Activated CD8-positive, alpha-beta T cell treated with anti-CD3 and anti-CD28 coated beads for 36 hours (primary cell): ENCODE data around the gene OS9. TPM values are rescaled to one million over a fixed set of nuclear protein-coding genes. Genes with fewer than 3 reads are reported as not detected.

Experiments used
- ATAC-seq: fragments of 200-7000 bp; cut with Tn5 transposase; one replicate; pipeline ENCODE4 v1.10.0; 2021; ENCODE audit warnings: mild to moderate bottlenecking, moderate library complexity
- CTCF ChIA-PET: fragments of 350-600 bp; sonication (Branson Sonifier 250); formaldehyde crosslinking; loops from one replicate; lab custom pipeline; 2021; ENCODE audit warnings: antibody characterized with exemption; lab: Charles Lee
- POLR2A ChIA-PET: fragments of 350-600 bp; sonication (Branson Sonifier 250); formaldehyde crosslinking; loops from one replicate; lab custom pipeline; 2021; ENCODE audit warnings: antibody characterized with exemption; lab: Charles Lee
- DNase-seq: peaks from one replicate; pipeline ENCODE4 v3.0.0-alpha.2; 2020
- H3K27ac Mint-ChIP-seq: one replicate; pipeline ENCODE4 v1.8.0; 2021; ENCODE audit warnings: mild to moderate bottlenecking, mixed read lengths
- H3K27me3 Mint-ChIP-seq: one replicate; pipeline ENCODE4 v1.8.0; 2021; ENCODE audit warnings: mixed read lengths
- H3K36me3 Mint-ChIP-seq: one replicate; pipeline ENCODE4 v1.8.0; 2021; ENCODE audit warnings: low read depth, mixed read lengths
- H3K4me1 Mint-ChIP-seq: one replicate; pipeline ENCODE4 v1.8.0; 2021; ENCODE audit warnings: low read depth, mixed read lengths
- H3K4me3 Mint-ChIP-seq: one replicate; pipeline ENCODE4 v1.8.0; 2021; ENCODE audit warnings: mild to moderate bottlenecking, moderate library complexity, mixed read lengths
- H3K9me3 Mint-ChIP-seq: one replicate; pipeline ENCODE4 v1.8.0; 2021; ENCODE audit warnings: mixed read lengths
- CTCF ChIP-seq: fragments of 200-600 bp; IDR thresholded peaks from one replicate; pipeline ENCODE4 v1.8.0; 2022; ENCODE audit warnings: antibody characterized with exemption, mild to moderate bottlenecking
- intact Hi-C: fragments of 100-400 bp; cut with micrococcal nuclease; formaldehyde crosslinking; loops from one replicate; pipeline ENCODE4 v1.10.0; 2022
- total RNA-seq, 2 experiments: library from RNA; stranded (reverse); gene quantifications; one replicate each; pipeline ENCODE4 v1.2.3, GENCODE V29; 2021

OS9 gene
- total RNA-seq, 2 experiments from 2014 or later, result 53.0 to 56.3 TPM

- Mint-ChIP-seq H3K9me3 (no peaks in the 10 kb centered on the region), H3K36me3 (peaks cover 45% of the 10 kb centered on the region), H3K27me3 (no peaks in the 10 kb centered on the region), H3K27ac (no peak overlapping the region), H3K4me1 (peaks cover 43% of the 10 kb centered on the region), H3K4me3 (no peak overlapping the region)
- CTCF ChIA-PET, result interaction anchor here (0.8 to 10.4 kb wide), 11 partner anchors 10 to 147 kb away, joined by 3 to 122 read pairs (median 5); partner anchors contain the start of genes EEF1AKMT3, METTL1 and TSFM
- no peak for TF ChIP-seq CTCF
- no peak for DNase-seq
- POLR2A ChIA-PET, result no interaction called here
- intact Hi-C loops, result no loop called here
- ATAC-seq, result no peak
These were observed 64.8 kb downstream of the OS9 start for GRCh38 chr12:57758552-57759359.

- H3K4me1 Mint-ChIP-seq, result peaks cover 41% of the 10 kb centered on the region
- peaks cover 50% of the 10 kb centered on the region for H3K36me3 Mint-ChIP-seq
- DNase-seq (peak; percentile 58), ATAC-seq (no peak)
- peak; percentile 69 for TF ChIP-seq CTCF
- H3K9me3 Mint-ChIP-seq, result no peaks in the 10 kb centered on the region
- intact Hi-C loops, result no loop called here
- ChIA-PET CTCF (interaction anchor here (0.5 to 10.4 kb wide), 20 partner anchors 10 to 146 kb away, joined by 3 to 122 read pairs (median 4); partner anchors contain the start of genes EEF1AKMT3, METTL1, TSFM and TSPAN31), POLR2A (interaction anchor here (0.7 to 1.1 kb wide), 3 partner anchors 15 to 85 kb away, joined by 3 read pairs; no protein-coding TSS in a partner anchor)
- no peak overlapping the region for H3K4me3 Mint-ChIP-seq
- H3K27me3 Mint-ChIP-seq, result no peaks in the 10 kb centered on the region
- no peak overlapping the region for H3K27ac Mint-ChIP-seq
These were observed 65.5 kb downstream of the OS9 start for GRCh38 chr12:57759360-57759980.

- peaks cover 55% of the 10 kb centered on the region for H3K36me3 Mint-ChIP-seq
- H3K4me1 Mint-ChIP-seq, result peaks cover 42% of the 10 kb centered on the region
- TF ChIP-seq CTCF, result no peak
- CTCF ChIA-PET, result interaction anchor here (1.0 to 10.4 kb wide), 7 partner anchors 18 to 145 kb away, joined by 3 to 122 read pairs (median 6); partner anchors contain the start of genes EEF1AKMT3, METTL1 and TSFM
- H3K4me3 Mint-ChIP-seq, result no peak overlapping the region
- H3K9me3 Mint-ChIP-seq, result no peaks in the 10 kb centered on the region
- intact Hi-C loops, result no loop called here
- ATAC-seq (no peak), DNase-seq (no peak)
- H3K27me3 Mint-ChIP-seq, result no peaks in the 10 kb centered on the region
- no peak overlapping the region for H3K27ac Mint-ChIP-seq
- POLR2A ChIA-PET, result interaction anchor here (0.9 to 1.2 kb wide), 3 partner anchors 20 to 49 kb away, joined by 3 read pairs; partner anchors contain the start of gene TSFM
These were observed 66.5 kb downstream of the OS9 start for GRCh38 chr12:57760347-57760982.

GRCh38 chr12:57761391-57761998 is 67.6 kb downstream of the OS9 start:
- Mint-ChIP-seq H3K4me3 (no peak overlapping the region), H3K4me1 (peaks cover 42% of the 10 kb centered on the region), H3K27me3 (peaks cover 3% of the 10 kb centered on the region), H3K27ac (no peak overlapping the region), H3K9me3 (no peaks in the 10 kb centered on the region), H3K36me3 (peaks cover 55% of the 10 kb centered on the region)
- intact Hi-C loops, result no loop called here
- ChIA-PET POLR2A (interaction anchor here (0.9 to 1.2 kb wide), 3 partner anchors 11 to 137 kb away, joined by 3 read pairs; partner anchors contain the start of genes EEF1AKMT3, METTL1 and TSFM), CTCF (interaction anchor here (0.8 to 10.4 kb wide), 3 partner anchors 17 to 143 kb away, joined by 3 to 122 read pairs (median 4); partner anchors contain the start of genes EEF1AKMT3, METTL1 and TSFM)
- no peak for DNase-seq
- ATAC-seq, result no peak
- TF ChIP-seq CTCF, result no peak
